HFFc6 (cell line): ENCODE results near the gene ACTN4. TPM values are rescaled to one million over a fixed set of nuclear protein-coding genes. Genes with fewer than 3 reads are reported as not detected.
A peak's percentile ranks its signal among the peaks of the same experiment; 100 is the strongest.

Source experiments
- DNase-seq: peaks from one replicate; pipeline ENCODE4 v3.0.0-alpha.2; 2018
- H3K27ac Mint-ChIP-seq: 2 replicates; pipeline ENCODE4 v1.8.0; 2020; ENCODE audit warnings: mild to moderate bottlenecking, mixed read lengths
- H3K27me3 Mint-ChIP-seq: 2 replicates; pipeline ENCODE4 v1.8.0; 2021; ENCODE audit warnings: mild to moderate bottlenecking, moderate library complexity, mixed read lengths; ENCODE audit not compliant: insufficient read depth
- H3K36me3 Mint-ChIP-seq: 2 replicates; pipeline ENCODE4 v1.8.0; 2021; ENCODE audit warnings: low read depth, mixed read lengths
- H3K4me1 Mint-ChIP-seq: 2 replicates; pipeline ENCODE4 v1.8.0; 2020; ENCODE audit warnings: low read depth, mixed read lengths
- H3K4me3 Mint-ChIP-seq: 2 replicates; pipeline ENCODE4 v1.8.0; 2020; ENCODE audit warnings: mild to moderate bottlenecking, moderate library complexity, mixed read lengths
- H3K9me3 Mint-ChIP-seq: 2 replicates; pipeline ENCODE4 v1.8.0; 2020; ENCODE audit warnings: mild to moderate bottlenecking, mixed read lengths
- total RNA-seq, 6 experiments: library from RNA; stranded (reverse); fragmentation: NEBNext Ultra II Directional; extraction: Animal tissue kit (Norgen Biotek cat#: 25700); gene quantifications; 2 replicates in 1 of 6; 3 replicates in 5 of 6; pipeline ENCODE4 v1.2.3, GENCODE V29; 2021
- TF ChIP-seq, protein P1 (sequence below): fragments of 200-600 bp; sonication (generic); IDR thresholded peaks from 2 replicates; pipeline ENCODE4 v1.5.0; 2021; ENCODE audit warnings: antibody characterized with exemption, mild to moderate bottlenecking

The ACTN4 gene
- total RNA-seq, 6 experiments from 2014 or later = 972 to 1,299 (median 1,250) TPM

DNA sequence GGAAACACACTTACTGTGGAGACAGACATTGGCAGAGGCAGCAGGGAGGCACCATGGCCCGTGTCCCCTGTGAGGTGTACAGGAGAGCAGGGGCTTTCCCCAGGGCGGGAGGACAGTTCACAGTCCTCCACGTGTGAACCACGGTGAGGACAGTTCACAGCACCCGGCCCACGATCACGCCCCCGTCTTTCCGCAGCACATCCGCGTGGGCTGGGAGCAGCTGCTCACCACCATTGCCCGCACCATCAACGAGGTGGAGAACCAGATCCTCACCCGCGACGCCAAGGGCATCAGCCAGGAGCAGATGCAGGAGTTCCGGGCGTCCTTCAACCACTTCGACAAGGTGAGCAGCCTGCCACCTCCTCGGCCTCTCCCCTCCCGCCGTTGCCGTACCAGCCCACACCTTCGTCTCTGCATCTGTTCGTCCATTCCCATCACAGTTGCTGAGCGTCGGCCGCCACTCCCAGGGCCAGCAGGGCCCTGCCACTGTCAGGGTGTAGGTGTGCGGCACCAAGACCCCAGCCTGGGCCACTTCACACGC is 79.4 kb downstream of the ACTN4 start:
- peaks cover 38% of the 10 kb centered on the region for H3K27me3 Mint-ChIP-seq
- no peak overlapping the region for H3K4me3 Mint-ChIP-seq
- H3K36me3 Mint-ChIP-seq = peaks cover 24% of the 10 kb centered on the region
- H3K4me1 Mint-ChIP-seq = peaks cover 4% of the 10 kb centered on the region
- DNase-seq = no peak
- H3K27ac Mint-ChIP-seq = no peak overlapping the region
- TF ChIP-seq, protein P1, sequence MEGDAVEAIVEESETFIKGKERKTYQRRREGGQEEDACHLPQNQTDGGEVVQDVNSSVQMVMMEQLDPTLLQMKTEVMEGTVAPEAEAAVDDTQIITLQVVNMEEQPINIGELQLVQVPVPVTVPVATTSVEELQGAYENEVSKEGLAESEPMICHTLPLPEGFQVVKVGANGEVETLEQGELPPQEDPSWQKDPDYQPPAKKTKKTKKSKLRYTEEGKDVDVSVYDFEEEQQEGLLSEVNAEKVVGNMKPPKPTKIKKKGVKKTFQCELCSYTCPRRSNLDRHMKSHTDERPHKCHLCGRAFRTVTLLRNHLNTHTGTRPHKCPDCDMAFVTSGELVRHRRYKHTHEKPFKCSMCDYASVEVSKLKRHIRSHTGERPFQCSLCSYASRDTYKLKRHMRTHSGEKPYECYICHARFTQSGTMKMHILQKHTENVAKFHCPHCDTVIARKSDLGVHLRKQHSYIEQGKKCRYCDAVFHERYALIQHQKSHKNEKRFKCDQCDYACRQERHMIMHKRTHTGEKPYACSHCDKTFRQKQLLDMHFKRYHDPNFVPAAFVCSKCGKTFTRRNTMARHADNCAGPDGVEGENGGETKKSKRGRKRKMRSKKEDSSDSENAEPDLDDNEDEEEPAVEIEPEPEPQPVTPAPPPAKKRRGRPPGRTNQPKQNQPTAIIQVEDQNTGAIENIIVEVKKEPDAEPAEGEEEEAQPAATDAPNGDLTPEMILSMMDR = no peak
- no peaks in the 10 kb centered on the region for H3K9me3 Mint-ChIP-seq

- Mint-ChIP-seq H3K27me3 (peaks cover 33% of the 10 kb centered on the region), H3K36me3 (peaks cover 29% of the 10 kb centered on the region), H3K4me1 (peaks cover 10% of the 10 kb centered on the region), H3K27ac (no peak overlapping the region), H3K4me3 (no peak overlapping the region), H3K9me3 (no peaks in the 10 kb centered on the region)
- TF ChIP-seq, protein P1 = no peak
- no peak for DNase-seq
These were observed 79.9 kb downstream of the ACTN4 start for GRCh38 chr19:38727306-38727867.

DNA sequence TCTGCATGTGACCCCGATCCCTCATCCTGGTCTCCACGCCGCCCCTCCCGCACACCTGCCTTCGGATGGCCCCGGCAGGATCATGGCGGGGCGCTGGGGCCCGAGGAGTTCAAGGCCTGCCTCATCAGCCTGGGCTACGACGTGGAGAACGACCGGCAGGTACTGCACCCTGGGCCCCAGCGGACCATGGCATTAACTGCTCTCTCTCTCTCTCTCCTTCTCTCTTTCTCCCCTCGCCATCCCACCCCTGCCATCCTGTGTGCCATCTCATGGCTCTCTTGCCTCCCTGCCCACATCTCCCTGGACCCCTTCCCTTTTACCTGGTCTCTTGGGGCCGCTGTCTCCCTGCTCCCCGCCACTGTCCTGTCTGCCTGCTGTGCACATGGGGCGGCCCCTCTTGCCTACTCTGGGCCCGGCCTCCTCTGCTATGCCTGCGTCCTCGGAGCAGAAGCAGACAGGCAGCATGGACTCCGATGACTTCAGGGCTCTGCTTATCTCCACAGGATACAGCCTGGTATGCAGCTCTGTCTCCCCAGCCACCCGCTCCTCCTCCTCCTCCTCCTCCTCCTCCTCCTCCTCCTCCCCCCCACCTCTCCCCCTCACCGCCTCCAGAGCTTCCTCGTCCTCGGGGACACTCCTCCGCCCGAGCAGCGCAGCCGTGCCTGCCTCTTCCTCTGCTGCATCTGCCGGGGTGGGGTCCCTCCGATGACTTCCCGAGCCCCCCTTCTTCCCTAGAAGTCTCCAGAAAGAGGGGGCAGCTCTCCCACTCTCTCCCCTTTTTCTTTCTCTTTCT is 80.6 kb downstream of the ACTN4 start:
- DNase-seq = no peak
- Mint-ChIP-seq H3K4me1 (peaks cover 16% of the 10 kb centered on the region), H3K36me3 (peaks cover 36% of the 10 kb centered on the region), H3K9me3 (no peaks in the 10 kb centered on the region), H3K4me3 (no peak overlapping the region), H3K27ac (no peak overlapping the region), H3K27me3 (peaks cover 34% of the 10 kb centered on the region)
- TF ChIP-seq, protein P1 = no peak

GRCh38 chr19:38728752-38729541 is 81.5 kb downstream of the ACTN4 start:
- TF ChIP-seq, protein P1 = no peak
- no peaks in the 10 kb centered on the region for H3K9me3 Mint-ChIP-seq
- H3K27ac Mint-ChIP-seq = no peak overlapping the region
- H3K4me3 Mint-ChIP-seq = no peak overlapping the region
- H3K36me3 Mint-ChIP-seq = peaks cover 36% of the 10 kb centered on the region
- no peak for DNase-seq
- H3K27me3 Mint-ChIP-seq = peaks cover 37% of the 10 kb centered on the region
- peaks cover 25% of the 10 kb centered on the region for H3K4me1 Mint-ChIP-seq

- peak overlapping the region; percentile 62; the same call in 1 of the 2 replicates for H3K4me3 Mint-ChIP-seq
- peaks cover 31% of the 10 kb centered on the region for H3K4me1 Mint-ChIP-seq
- H3K9me3 Mint-ChIP-seq = no peaks in the 10 kb centered on the region
- peaks cover 41% of the 10 kb centered on the region for H3K27me3 Mint-ChIP-seq
- TF ChIP-seq, protein P1 = peak; percentile 90
- H3K36me3 Mint-ChIP-seq = peaks cover 36% of the 10 kb centered on the region
- DNase-seq = peak; percentile 46
- peak overlapping the region; percentile 79 for H3K27ac Mint-ChIP-seq
These were observed 82.4 kb downstream of the ACTN4 start for GRCh38 chr19:38729653-38730469.
